ENCODE measurements around the gene GPR65. TPM values are rescaled to one million over a fixed set of nuclear protein-coding genes. Genes with fewer than 3 reads are reported as not detected.

GPR65 gene
- total RNA-seq, 1 experiment from 2014 or later, result not detected

DNA sequence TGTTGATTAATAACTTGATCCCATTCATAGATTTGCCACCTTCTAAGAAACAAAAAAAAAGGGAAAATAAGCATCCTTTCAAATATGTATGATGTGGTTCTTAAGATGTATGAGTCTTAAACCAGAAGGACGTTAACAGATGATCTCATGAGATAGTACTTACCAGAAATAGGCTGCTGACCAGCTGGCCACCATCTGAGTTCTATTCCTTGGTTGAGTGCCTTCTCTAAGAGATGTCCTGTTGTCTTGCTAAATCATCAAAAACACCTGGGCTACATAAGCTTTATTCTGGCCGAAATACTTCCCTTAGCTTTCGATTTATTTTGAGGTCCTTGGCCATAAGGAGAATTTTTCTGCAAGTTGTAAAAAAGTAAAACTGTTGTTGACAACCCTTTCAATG is 55.6 kb downstream of the GPR65 start:
- Histone ChIP-seq H3K79me2 (ENCODE audit: insufficient read depth, low read length) (no peaks in the 10 kb centered on the region), H3K9me3 (ENCODE audit: control insufficient read depth, low read depth, low read length) (no peaks in the 10 kb centered on the region), H2BK5ac (ENCODE audit: insufficient read length, low read length) (no peak overlapping the region), H3K4me2 (ENCODE audit: insufficient read depth, insufficient read length, low read length) (no peak overlapping the region), H3K56ac (ENCODE audit: insufficient read length, low read depth, low read length) (no peak overlapping the region), H3K18ac (ENCODE audit: insufficient read length, low read depth, low read length) (no peak overlapping the region), H2BK12ac (ENCODE audit: insufficient read length, low read depth, low read length) (no peak overlapping the region), H3K23ac (ENCODE audit: insufficient read length, low read depth, low read length) (no peak overlapping the region), H2BK120ac (ENCODE audit: low read depth, low read length, poor library complexity, severe bottlenecking) (no peak overlapping the region), H4K5ac (ENCODE audit: insufficient read length, low read depth, low read length) (no peak overlapping the region), H3K4me1 (ENCODE audit: insufficient read depth, low read length) (no peaks in the 10 kb centered on the region), H3K4ac (ENCODE audit: low read depth, low read length) (no peak overlapping the region), H3K14ac (ENCODE audit: insufficient read depth, low read length) (no peak overlapping the region), H3K27me3 (ENCODE audit: insufficient read depth, low read length) (no peaks in the 10 kb centered on the region), H4K20me1 (ENCODE audit: control insufficient read depth, insufficient read depth, insufficient read length) (no peaks in the 10 kb centered on the region), H3K27ac (ENCODE audit: insufficient read length, low read depth, low read length) (no peak overlapping the region), H2AK5ac (ENCODE audit: insufficient read length, low read length) (no peak overlapping the region), H4K91ac (ENCODE audit: insufficient read length, low read depth, low read length) (no peak overlapping the region), H2BK20ac (ENCODE audit: low read depth, low read length, poor library complexity, severe bottlenecking) (no peak overlapping the region), H2BK15ac (ENCODE audit: low read depth, low read length) (no peak overlapping the region), H4K8ac (replicated peaks; ENCODE audit: insufficient read length, low read depth, low read length) (no peak overlapping the region), H2AFZ (ENCODE audit: low read length) (no peak overlapping the region), H3K23me2 (ENCODE audit: insufficient read length, low read depth, low read length, poor library complexity, severe bottlenecking) (no peaks in the 10 kb centered on the region), H3K9ac (ENCODE audit: extremely low read depth, insufficient read length, low read length) (no peak overlapping the region), H3K79me1 (ENCODE audit: insufficient read depth, low read depth, low read length, poor library complexity, severe bottlenecking) (no peaks in the 10 kb centered on the region), H3T11ph (ENCODE audit: low read length) (no peak overlapping the region)
- H3K4me1 Mint-ChIP-seq, result no peaks in the 10 kb centered on the region
- no CpG with 5 or more reads among the region's 3 CpGs for WGBS (ENCODE audit: extremely low coverage, insufficient read length, low lambda C conversion rate)
- TF ChIP-seq, protein P1, sequence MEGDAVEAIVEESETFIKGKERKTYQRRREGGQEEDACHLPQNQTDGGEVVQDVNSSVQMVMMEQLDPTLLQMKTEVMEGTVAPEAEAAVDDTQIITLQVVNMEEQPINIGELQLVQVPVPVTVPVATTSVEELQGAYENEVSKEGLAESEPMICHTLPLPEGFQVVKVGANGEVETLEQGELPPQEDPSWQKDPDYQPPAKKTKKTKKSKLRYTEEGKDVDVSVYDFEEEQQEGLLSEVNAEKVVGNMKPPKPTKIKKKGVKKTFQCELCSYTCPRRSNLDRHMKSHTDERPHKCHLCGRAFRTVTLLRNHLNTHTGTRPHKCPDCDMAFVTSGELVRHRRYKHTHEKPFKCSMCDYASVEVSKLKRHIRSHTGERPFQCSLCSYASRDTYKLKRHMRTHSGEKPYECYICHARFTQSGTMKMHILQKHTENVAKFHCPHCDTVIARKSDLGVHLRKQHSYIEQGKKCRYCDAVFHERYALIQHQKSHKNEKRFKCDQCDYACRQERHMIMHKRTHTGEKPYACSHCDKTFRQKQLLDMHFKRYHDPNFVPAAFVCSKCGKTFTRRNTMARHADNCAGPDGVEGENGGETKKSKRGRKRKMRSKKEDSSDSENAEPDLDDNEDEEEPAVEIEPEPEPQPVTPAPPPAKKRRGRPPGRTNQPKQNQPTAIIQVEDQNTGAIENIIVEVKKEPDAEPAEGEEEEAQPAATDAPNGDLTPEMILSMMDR (conservative IDR thresholded peaks at IDR 0.05), result no peak
- H3K4me3 Mint-ChIP-seq, result no peak overlapping the region
- H3K27ac Mint-ChIP-seq, result no peak overlapping the region
- no peaks in the 10 kb centered on the region for H3K36me3 Mint-ChIP-seq (ENCODE audit: insufficient read depth in 1 of 3, low read depth in 3 of 3)
- peaks cover 0 to 2% of the 10 kb centered on the region in 2 experiments; a peak in 1 of 5 replicates for H3K9me3 Mint-ChIP-seq
- no peak for DNase-seq
- no peaks in the 10 kb centered on the region; the same call in 1 of the 2 replicates for H3K27me3 Mint-ChIP-seq (ENCODE audit: low read depth)
